ENCODE data around the gene DCUN1D2.
"Not testable (repeated sequence)": the region's sequence is repeated elsewhere in the genome, so short reads cannot be mapped to it uniquely, and the experiment has no call there.

DCUN1D2 gene

DNA sequence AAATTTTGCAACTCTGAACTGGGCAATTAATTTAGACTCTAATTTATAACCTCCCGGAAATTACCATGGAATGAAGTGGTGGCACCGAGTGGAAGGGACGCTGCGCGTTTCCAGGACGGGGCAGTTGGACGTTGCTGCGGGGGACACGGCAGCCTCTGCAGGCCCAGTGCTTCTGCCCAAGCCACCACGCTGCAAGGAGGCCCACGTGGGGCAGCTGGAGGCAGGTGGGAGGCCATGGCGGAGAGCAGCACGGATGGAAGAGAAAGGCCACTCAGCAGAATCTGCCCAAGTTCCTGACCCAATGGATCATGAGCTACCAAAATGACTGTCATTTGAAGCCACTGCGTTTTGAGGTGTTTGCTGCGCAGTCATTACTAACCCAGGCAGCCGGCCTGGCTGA, 26.0 kb downstream of the DCUN1D2 start:
- DNase-seq: no peak

- no peak for DNase-seq
Observed at GRCh38 chr13:113461022-113461751, 29.3 kb downstream of the DCUN1D2 start.

DNA sequence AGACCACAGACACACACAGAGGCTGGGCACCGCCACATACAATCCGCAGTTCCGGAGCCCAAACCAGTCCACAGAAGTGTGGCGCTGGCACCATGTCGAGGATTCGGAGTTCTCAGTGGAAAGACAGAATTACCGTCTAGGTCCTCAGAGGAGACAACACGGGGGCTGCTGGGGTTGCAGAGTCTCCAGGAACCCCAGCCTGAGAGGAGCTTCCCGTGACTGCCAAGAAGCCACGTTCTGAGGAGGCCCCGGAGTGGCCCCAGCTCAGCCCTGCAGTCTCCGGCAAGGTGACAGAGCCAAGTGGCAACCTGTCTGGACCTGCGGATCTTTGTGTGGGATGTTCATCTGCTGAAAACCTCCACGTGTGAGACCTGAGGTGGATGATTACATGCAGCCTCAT, 29.9 kb downstream of the DCUN1D2 start:
- no peak for DNase-seq

DNA sequence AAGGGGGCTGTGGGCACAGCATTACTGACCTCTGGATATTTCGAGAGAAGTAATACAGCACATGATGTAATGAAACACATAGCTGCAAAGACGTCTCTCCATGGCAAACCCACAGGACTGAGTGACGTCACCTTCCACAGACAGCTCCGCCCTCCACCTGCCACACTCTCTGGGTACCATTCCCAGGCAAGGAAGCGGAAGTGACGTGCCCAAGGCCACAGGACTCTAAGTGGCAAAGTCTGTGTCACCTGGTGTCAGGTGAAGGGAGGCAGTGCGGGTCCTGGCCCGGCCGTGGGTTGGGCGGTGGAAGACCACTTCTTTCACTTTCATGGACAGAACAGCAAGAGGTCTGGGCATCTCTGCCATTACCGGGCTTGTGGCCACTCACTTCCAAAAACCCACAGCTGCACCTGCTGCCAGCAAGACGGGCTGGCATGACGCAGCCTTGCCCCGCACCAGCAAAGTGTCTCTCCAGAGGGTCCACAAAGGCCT, 30.4 kb downstream of the DCUN1D2 start:
- DNase-seq: no peak

- DNase-seq: no peak
Observed at GRCh38 chr13:113458253-113459065, 32.1 kb downstream of the DCUN1D2 start.

DNA sequence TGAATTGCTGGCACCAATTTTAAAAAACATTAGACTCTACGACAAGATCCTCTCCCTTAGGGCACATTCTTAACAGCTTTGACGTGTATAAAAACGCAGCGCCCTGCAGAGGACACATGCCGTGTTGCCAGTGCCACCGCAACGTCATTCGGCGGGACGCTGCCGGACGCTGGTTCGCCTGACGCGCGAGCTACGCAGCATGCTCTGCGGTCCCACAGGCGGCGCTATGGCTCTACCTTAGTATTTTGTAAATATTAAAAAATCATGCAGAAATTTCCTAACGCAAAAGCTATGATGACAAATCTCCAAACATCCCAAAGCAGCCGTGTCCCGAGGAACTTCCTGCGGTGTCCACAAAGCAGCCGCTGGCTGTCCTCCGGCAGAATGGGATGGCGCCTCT, 33.0 kb downstream of the DCUN1D2 start:
- DNase-seq: no peak

DNA sequence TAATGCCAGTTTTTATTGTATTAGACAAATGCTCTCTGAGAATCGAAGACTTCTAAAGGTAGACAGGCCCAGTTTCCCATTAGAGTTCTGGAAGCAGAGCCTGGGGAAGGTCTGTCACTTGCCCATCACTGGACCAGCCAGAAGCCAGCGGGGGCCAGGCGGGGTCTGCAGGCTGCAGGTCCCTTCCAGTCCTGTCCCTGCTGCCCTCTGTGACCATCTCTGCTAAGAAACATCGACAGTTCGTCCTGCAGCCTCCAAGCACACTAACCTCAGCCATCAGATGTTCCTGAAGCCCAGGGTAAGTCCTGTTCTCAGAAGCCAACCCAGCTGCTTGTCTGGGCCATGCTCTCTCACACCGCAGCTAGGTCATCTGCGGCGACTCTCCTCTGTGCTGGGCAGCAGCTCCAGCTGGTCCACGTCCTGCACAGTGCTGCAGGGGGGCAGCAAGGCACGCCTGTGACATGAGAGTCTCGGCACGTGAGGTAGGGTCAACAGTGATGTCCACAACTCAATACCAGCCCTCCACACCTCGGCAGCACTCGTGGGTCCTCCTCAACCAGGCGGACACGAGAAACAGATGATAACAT, 34.3 kb downstream of the DCUN1D2 start:
- no peak for DNase-seq

DNA sequence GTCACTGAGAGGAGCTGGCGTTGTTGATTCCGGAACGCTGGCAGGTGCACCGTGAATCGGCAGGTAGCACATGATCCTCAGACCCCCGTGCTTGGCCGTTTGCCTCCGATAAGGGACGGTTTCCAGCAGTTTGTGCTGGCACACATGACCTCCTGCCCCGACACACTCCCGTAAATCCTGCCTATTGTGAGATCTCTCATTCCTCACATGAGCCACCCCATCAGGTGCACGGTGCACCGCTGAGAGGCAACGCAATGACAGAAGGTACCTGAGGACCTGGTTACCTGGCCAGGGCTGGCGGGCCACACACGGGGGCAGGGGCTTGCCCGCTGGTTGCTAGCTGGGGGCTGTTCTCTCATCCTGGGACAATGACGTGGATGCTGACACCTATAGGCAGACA, 35.1 kb downstream of the DCUN1D2 start:
- no peak for DNase-seq

GRCh38 chr13:113454936-113455335, 35.6 kb downstream of the DCUN1D2 start:
- no peak for DNase-seq

DNA sequence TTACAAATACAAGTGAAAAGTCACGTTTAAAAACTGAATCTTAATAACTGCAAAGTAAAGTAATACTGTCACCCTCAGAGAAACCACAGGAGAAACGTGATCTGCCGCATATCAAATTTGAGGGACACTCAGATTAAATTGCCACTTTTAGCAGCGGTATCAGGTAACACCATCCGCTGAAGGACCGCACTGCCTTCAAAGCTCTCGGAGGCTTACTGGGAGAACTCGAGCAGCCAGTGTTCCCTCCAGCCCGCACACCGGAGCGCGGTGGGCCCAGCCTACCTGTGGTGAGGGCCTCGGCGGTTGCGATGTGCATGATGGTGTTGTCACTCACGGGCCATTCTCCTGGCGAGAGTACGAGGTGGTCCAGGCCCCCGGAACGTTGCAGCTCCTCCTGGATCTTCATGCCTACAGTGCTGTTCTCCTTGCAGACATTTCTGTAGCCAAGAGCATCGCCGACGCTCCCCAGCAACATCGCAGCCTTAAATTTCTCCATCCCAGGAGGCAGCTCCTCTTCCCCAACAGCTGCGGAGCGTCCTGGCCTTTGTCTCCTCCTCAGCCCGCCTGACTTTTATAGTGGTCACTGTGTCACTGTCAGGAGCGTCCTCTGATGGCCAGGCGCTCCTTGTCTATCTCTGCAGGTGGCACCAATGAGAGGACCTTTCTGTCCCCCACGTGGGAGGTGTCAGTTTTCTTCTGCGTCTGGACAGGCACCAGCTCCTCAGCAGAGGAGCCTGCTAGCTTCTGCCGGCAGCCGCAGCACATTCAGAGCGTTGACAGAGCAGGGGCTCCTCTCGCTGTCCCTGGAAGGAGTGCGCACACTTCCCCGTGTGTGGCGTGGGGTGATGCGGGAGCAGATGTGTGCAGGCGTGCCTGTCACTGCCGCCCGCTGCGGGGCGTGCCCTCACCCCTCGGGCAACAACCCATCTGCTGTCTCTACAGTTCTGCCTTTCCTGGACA, 37.3 kb downstream of the DCUN1D2 start, which contains the start of gene ADPRHL1:
Gene ADPRHL1 (minus strand): TSS at position 547 of the 960 bp plus-strand sequence. CDS start 51 bp downstream, at position 496.
- no peak for DNase-seq

GRCh38 chr13:113452466-113452865, 38.0 kb downstream of the DCUN1D2 start:
- DNase-seq: no peak

GRCh38 chr13:113451951-113452421, 38.5 kb downstream of the DCUN1D2 start:
- no peak for DNase-seq

- not testable (repeated sequence) for DNase-seq
Observed at GRCh38 chr13:113450861-113451620, 39.5 kb downstream of the DCUN1D2 start.

DNA sequence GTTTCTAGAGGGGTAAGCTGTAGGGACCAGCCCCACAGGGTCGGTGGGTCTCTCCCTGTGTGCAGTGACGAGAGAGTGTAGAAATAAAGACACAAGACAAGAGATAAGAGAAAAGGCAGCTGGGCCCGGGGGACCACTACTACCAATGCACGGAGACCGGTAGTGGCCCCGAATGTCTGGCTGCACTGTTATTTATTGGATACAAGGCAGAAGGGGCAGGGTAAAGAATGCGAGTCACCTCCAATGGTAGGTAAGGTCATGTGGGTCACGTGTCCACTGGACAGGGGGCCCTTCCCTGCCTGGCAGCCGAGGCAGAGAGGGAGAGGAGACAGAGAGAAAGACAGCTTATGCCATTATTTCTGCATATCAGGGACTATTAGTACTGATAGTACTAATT, 40.2 kb downstream of the DCUN1D2 start:
- DNase-seq: not testable (repeated sequence)

- no peak for DNase-seq
Observed at GRCh38 chr13:113449693-113450347, 40.7 kb downstream of the DCUN1D2 start.

DNA sequence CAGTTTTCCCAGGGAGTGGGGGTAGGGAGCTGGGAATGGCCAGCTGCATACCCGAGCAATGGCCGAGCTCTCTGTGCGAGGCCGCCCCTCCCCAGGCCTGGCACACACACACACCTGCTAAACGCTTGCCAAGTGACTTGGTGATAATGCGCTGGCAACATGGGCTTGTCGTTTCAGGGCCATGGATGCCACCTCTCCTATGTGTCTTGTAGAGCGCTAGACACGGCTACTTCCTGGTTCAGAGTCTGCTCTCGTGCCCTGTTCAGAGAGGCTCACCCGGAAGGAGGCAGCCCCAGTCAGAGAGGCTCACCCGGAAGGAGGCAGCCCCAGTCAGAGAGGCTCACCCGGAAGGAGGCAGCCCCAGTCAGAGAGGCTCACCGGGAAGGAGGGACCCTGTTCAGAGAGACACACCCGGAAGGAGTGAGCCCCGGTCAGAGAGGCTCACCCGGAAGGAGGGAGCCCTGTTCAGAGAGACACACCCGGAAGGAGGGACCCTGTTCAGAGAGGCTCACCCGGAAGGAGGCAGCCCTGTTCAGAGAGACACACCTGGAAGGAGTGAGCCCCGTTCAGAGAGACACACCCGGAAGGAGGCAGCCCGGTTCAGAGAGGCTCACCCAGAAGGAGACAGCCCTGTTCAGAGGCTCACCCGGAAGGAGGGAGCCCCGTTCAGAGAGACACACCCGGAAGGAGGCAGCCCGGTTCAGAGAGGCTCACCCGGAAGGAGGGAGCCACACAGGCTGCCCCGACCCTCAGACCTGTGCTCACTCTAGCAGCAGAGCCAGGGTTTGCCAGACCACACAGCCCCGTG, 41.4 kb downstream of the DCUN1D2 start:
- DNase-seq: peak; percentile 92

- no peak for DNase-seq
Observed at GRCh38 chr13:113448545-113448884, 42.0 kb downstream of the DCUN1D2 start.

GRCh38 chr13:113447596-113447995, 42.9 kb downstream of the DCUN1D2 start:
- DNase-seq: no peak

- no peak for DNase-seq
Observed at GRCh38 chr13:113446488-113446854, 44.0 kb downstream of the DCUN1D2 start.

GRCh38 chr13:113445791-113446487, 44.6 kb downstream of the DCUN1D2 start:
- no peak for DNase-seq
